Kidney epithelial cell (primary cell): ENCODE data around the gene MMP11. TPM values are rescaled to one million over a fixed set of nuclear protein-coding genes. Genes with fewer than 3 reads are reported as not detected.

Source experiments
- DNase-seq: peaks from one replicate; pipeline ENCODE4 v3.0.0-alpha.2; 2010; ENCODE audit warnings: low read depth
- H3K27me3 ChIP-seq: 2 replicates; pipeline ENCODE4 v1.6.0; 2011; ENCODE audit warnings: low read length; ENCODE audit not compliant: control insufficient read depth, insufficient read depth
- H3K36me3 ChIP-seq: 2 replicates; pipeline ENCODE4 v1.5.1; 2011; ENCODE audit warnings: low read length; ENCODE audit not compliant: control insufficient read depth, insufficient read depth
- H3K4me3 ChIP-seq: 2 replicates; pipeline ENCODE4 v1.5.1; 2011; ENCODE audit warnings: low read depth, mild to moderate bottlenecking, control low read depth, low read length
- total RNA-seq: library from RNA; depleted of rRNA; stranded (reverse); fragments of >200 nt; gene quantifications from 2 replicates; pipeline ENCODE4 v1.2.3, GENCODE V29; 2015
- TF ChIP-seq, protein P1 (sequence below): IDR thresholded peaks from 2 replicates; pipeline ENCODE4 v1.5.1; 2011; ENCODE audit warnings: mild to moderate bottlenecking, moderate library complexity, low read length, control low read depth, inconsistent platforms; ENCODE audit not compliant: insufficient read depth, poor library complexity, severe bottlenecking

The MMP11 gene
- total RNA-seq, 1 donor from 2014 or later, result 41.9 TPM

GRCh38 chr22:23775779-23776375 is 3.2 kb downstream of the MMP11 start:
- Histone ChIP-seq H3K4me3 (no peak overlapping the region), H3K27me3 (no peaks in the 10 kb centered on the region), H3K36me3 (no peaks in the 10 kb centered on the region)
- TF ChIP-seq, protein P1, sequence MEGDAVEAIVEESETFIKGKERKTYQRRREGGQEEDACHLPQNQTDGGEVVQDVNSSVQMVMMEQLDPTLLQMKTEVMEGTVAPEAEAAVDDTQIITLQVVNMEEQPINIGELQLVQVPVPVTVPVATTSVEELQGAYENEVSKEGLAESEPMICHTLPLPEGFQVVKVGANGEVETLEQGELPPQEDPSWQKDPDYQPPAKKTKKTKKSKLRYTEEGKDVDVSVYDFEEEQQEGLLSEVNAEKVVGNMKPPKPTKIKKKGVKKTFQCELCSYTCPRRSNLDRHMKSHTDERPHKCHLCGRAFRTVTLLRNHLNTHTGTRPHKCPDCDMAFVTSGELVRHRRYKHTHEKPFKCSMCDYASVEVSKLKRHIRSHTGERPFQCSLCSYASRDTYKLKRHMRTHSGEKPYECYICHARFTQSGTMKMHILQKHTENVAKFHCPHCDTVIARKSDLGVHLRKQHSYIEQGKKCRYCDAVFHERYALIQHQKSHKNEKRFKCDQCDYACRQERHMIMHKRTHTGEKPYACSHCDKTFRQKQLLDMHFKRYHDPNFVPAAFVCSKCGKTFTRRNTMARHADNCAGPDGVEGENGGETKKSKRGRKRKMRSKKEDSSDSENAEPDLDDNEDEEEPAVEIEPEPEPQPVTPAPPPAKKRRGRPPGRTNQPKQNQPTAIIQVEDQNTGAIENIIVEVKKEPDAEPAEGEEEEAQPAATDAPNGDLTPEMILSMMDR, result no peak
- DNase-seq, result no peak

GRCh38 chr22:23777776-23778576 is 5.3 kb downstream of the MMP11 start:
- TF ChIP-seq, protein P1, result no peak
- no peaks in the 10 kb centered on the region for H3K27me3 ChIP-seq
- no peaks in the 10 kb centered on the region for H3K36me3 ChIP-seq
- H3K4me3 ChIP-seq, result no peak overlapping the region
- DNase-seq, result no peak

DNA sequence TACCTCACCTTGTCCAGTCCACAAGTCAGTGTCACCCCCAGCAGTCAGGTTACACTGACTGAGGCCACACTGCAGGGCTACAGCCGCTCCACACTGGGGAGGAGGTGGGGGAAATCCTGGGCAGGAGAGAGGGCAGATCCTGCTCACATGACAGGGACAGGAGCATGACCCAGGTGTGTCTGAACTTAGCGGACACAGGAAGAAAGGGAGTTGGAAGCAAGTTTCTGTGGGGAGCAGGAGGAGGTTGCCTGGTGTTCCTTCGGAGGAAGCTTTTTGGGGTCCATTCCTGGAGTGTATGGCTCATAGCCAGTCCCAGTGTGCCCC is 5.9 kb downstream of the MMP11 start:
- Histone ChIP-seq H3K4me3 (no peak overlapping the region), H3K27me3 (no peaks in the 10 kb centered on the region), H3K36me3 (no peaks in the 10 kb centered on the region)
- DNase-seq, result no peak
- TF ChIP-seq, protein P1, result no peak

- H3K36me3 ChIP-seq, result no peaks in the 10 kb centered on the region
- no peaks in the 10 kb centered on the region for H3K27me3 ChIP-seq
- no peak for DNase-seq
- TF ChIP-seq, protein P1, result no peak
- H3K4me3 ChIP-seq, result no peak overlapping the region
Measured at GRCh38 chr22:23779083-23779482, 6.4 kb downstream of the MMP11 start.

GRCh38 chr22:23779731-23780130 is 7.1 kb downstream of the MMP11 start:
- no peak for DNase-seq
- no peak overlapping the region for H3K4me3 ChIP-seq
- TF ChIP-seq, protein P1, result no peak
- H3K36me3 ChIP-seq, result no peaks in the 10 kb centered on the region
- no peaks in the 10 kb centered on the region for H3K27me3 ChIP-seq

GRCh38 chr22:23780146-23780748 is 7.6 kb downstream of the MMP11 start:
- TF ChIP-seq, protein P1, result no peak
- H3K27me3 ChIP-seq, result no peaks in the 10 kb centered on the region
- no peak overlapping the region for H3K4me3 ChIP-seq
- no peaks in the 10 kb centered on the region for H3K36me3 ChIP-seq
- no peak for DNase-seq
